Sigmoid colon (tissue), 7 donors: ENCODE data around the gene DPPA2. TPM values are rescaled to one million over a fixed set of nuclear protein-coding genes. Genes with fewer than 3 reads are reported as not detected.

Experiments used
- DNase-seq: peaks from one replicate; pipeline ENCODE4 v3.0.0-alpha.2; 2019
- H3K27ac ChIP-seq, 4 donors: fragments of 200-600 bp; sonication (generic); one replicate each; pipeline ENCODE4 v1.5.1; 2016 to 2019; ENCODE audit warnings: mild to moderate bottlenecking in 1 of 4
- H3K27me3 ChIP-seq, 3 donors: fragments of 200-600 bp; sonication (generic); one replicate each; pipeline ENCODE4 v1.5.1; 2019; ENCODE audit warnings: mild to moderate bottlenecking in 1 of 3
- H3K36me3 ChIP-seq, 4 donors: fragments of 200-600 bp; sonication (generic); one replicate each; pipeline ENCODE4 v1.5.1; 2016 to 2019
- H3K4me1 ChIP-seq, 4 donors: fragments of 200-600 bp; sonication (generic); one replicate each; pipeline ENCODE4 v1.5.1; 2017 to 2019
- H3K4me3 ChIP-seq, 4 donors: fragments of 200-600 bp; sonication (generic); one replicate each; pipeline ENCODE4 v1.5.1; 2017 to 2019; ENCODE audit warnings: mild to moderate bottlenecking in 2 of 4, moderate library complexity in 1 of 4
- H3K9me3 ChIP-seq, 4 donors: fragments of 200-600 bp in 3 of 4; sonication (generic) in 3 of 4; one replicate each; pipeline versions ENCODE4 v1.5.1 to v1.6.1; 2013 to 2019
- EP300 ChIP-seq, 4 donors: sonication (generic); formaldehyde crosslinking; IDR thresholded peaks; one replicate each; pipeline ENCODE4 v1.6.1; 2017; ENCODE audit warnings: antibody characterized with exemption in 4 of 4
- POLR2A ChIP-seq, 2 donors: fragments of 450-650 bp; IDR thresholded peaks; one replicate each; pipeline ENCODE4 v1.6.1; 2016; ENCODE audit warnings: antibody characterized with exemption in 2 of 2, mild to moderate bottlenecking in 2 of 2, moderate library complexity in 2 of 2
- POLR2AphosphoS5 ChIP-seq, 4 donors: sonication (generic); formaldehyde crosslinking; IDR thresholded peaks; one replicate each; pipeline ENCODE4 v1.6.1; 2017; ENCODE audit warnings: antibody characterized with exemption in 4 of 4
- WGBS, 2 donors: extraction: QIAGEN DNeasy Blood & Tissue Kit; methylation state at CpG; one replicate each; pipeline ENCODE4 v1.1.7; 2013; 5-methylcytosine and 5-hydroxymethylcytosine counted together
- intact Hi-C: fragments of 100-400 bp; cut with DNase I; formaldehyde crosslinking; loops from one replicate; pipeline ENCODE4 v1.15.1; 2023
- polyA plus RNA-seq, 3 donors: library from polyadenylated mRNA; stranded (reverse); fragments of 200-250 nt; gene quantifications; one replicate each; pipeline ENCODE4 v1.2.3, GENCODE V29; 2013
- total RNA-seq, 4 donors: library from RNA; depleted of rRNA; stranded (reverse); fragments of >200 nt; gene quantifications; one replicate each; pipeline ENCODE4 v1.1.0, GENCODE V29; 2016
- TF ChIP-seq, protein P1 (sequence below), 4 experiments: fragments of 450-650 bp in 3 of 4; fragments of 200-600 bp in 1 of 4; IDR thresholded peaks; one replicate each; pipeline ENCODE4 v1.5.1; 2016 to 2019; ENCODE audit warnings: antibody characterized with exemption in 4 of 4, mild to moderate bottlenecking in 3 of 4, moderate library complexity in 2 of 4
- donor health status: healthy with polysubstance abuse.
- donor health status: Bipolar disorder and iron deficiency.
- donor health status: healthy.

The DPPA2 gene
- total and polyA plus RNA-seq, 7 donors, result not detected

DNA sequence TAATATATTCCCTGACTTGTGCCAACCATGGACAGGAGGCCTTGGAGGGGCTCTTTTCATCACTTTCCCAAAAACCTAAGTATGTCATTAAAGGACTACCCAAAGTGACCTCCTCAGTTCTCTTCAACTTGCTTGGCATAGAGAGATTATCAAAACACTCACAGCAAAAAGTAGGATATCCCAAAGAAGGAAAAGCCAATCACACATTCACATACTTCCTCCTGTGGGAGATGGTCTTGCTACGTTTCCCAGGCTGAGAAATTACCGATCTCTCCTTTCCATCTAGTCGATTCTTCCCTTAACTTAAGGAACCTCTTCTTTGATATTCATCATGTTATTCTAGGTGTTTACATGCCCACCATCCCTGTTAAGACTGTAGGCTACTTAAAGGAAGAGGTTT, 11.9 kb upstream of the DPPA2 start:
- WGBS, 2 donors, result 88 to 89% methylated on average over 3 of the region's 3 CpGs
- no peak for TF ChIP-seq POLR2A (IDR thresholded peaks at IDR 0.05)
- TF ChIP-seq, protein P1, sequence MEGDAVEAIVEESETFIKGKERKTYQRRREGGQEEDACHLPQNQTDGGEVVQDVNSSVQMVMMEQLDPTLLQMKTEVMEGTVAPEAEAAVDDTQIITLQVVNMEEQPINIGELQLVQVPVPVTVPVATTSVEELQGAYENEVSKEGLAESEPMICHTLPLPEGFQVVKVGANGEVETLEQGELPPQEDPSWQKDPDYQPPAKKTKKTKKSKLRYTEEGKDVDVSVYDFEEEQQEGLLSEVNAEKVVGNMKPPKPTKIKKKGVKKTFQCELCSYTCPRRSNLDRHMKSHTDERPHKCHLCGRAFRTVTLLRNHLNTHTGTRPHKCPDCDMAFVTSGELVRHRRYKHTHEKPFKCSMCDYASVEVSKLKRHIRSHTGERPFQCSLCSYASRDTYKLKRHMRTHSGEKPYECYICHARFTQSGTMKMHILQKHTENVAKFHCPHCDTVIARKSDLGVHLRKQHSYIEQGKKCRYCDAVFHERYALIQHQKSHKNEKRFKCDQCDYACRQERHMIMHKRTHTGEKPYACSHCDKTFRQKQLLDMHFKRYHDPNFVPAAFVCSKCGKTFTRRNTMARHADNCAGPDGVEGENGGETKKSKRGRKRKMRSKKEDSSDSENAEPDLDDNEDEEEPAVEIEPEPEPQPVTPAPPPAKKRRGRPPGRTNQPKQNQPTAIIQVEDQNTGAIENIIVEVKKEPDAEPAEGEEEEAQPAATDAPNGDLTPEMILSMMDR (IDR thresholded peaks at IDR 0.05), result no peak

DNA sequence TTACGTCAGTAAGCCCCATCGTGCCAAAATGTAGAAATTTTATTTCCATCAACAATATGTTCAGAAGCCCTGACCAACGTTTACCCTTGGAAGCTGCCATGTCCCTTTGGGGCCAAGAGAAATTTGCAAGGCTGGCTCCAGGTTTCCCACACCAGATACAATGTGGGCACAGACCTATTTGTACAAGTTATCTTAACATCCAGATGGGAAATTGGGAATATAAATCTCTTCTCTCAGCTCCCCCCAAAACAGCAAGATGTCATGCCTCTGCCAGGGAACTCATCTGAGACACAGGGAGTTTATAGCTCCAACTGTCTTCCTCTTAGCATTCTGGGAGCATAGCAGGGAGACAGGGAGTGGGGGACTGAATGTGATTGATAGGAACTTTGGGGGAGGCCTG, 9.3 kb upstream of the DPPA2 start:
- Histone ChIP-seq H3K27ac (no peak overlapping the region), H3K27me3 (no peaks in the 10 kb centered on the region), H3K4me3 (no peak overlapping the region), H3K36me3 (no peaks in the 10 kb centered on the region), H3K9me3 (no peaks in the 10 kb centered on the region), H3K4me1 (no peaks in the 10 kb centered on the region)
- WGBS, 2 donors, result 77 to 81% methylated on average over 3 of the region's 3 CpGs
- DNase-seq, result no peak
- intact Hi-C loops, result no loop called here
- TF ChIP-seq POLR2A (IDR thresholded peaks at IDR 0.05), result no peak
- TF ChIP-seq EP300 (IDR thresholded peaks at IDR 0.05), result no peak
- no peak for TF ChIP-seq POLR2AphosphoS5 (IDR thresholded peaks at IDR 0.05)
- TF ChIP-seq, protein P1 (IDR thresholded peaks at IDR 0.05), result no peak

More for the DNA sequence above, 11.9 kb upstream of the DPPA2 start:
- Histone ChIP-seq H3K9me3 (no peaks in the 10 kb centered on the region), H3K4me1 (no peaks in the 10 kb centered on the region), H3K27me3 (no peaks in the 10 kb centered on the region), H3K4me3 (no peak overlapping the region), H3K27ac (no peak overlapping the region), H3K36me3 (no peaks in the 10 kb centered on the region)
- DNase-seq, result no peak
- intact Hi-C loops, result no loop called here

DNA sequence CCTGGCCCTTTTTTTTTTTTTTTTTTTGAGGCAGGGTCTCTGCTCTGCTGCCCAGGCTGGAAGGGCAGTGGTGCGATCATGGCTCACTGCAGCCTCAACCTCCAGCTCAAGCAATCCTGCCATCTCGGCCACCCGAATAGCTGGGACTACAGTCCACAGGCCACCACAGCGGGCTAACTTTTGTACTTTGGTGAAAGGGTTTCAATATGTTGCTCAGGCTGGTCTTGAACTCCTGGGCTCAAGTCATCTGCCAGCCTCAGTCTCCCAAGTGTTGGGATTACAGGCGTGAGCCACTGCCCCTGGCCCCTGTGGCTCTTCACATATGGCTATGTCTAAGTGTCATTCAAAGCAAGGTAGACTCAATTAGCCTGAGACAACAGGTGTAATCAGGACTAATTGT, 8.8 kb upstream of the DPPA2 start:
- Histone ChIP-seq H3K4me3 (no peak overlapping the region), H3K27ac (no peak overlapping the region), H3K9me3 (no peaks in the 10 kb centered on the region), H3K27me3 (no peaks in the 10 kb centered on the region), H3K4me1 (no peaks in the 10 kb centered on the region), H3K36me3 (no peaks in the 10 kb centered on the region)
- TF ChIP-seq POLR2A (IDR thresholded peaks at IDR 0.05) (no peak), EP300 (IDR thresholded peaks at IDR 0.05) (no peak), POLR2AphosphoS5 (IDR thresholded peaks at IDR 0.05) (no peak)
- TF ChIP-seq, protein P1 (IDR thresholded peaks at IDR 0.05), result no peak
- 93 to 96% methylated on average over 5 of the region's 5 CpGs for WGBS, 2 donors
- DNase-seq, result no peak
- intact Hi-C loops, result no loop called here

DNA sequence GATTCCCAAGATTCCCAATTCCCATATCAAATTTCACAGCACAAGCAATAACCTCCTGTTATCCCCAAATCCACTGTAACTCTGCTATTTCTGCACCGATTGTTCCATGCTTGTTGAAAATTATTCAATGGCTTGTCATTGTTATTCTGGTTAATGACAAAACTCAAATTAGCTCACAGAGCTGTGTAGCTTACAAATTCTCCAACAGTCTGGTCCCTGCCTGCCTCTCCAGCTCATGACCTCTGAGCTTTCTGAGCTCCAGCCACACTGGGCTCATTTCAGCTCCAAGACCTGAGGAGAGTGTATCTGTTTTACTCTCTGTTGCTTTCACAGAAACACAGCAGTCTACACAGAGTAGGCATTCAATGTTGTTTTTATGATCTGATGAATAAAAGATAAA, 3.3 kb downstream of the DPPA2 start:
- 69 to 90% methylated on average over 1 of the region's 1 CpG for WGBS, 2 donors
- intact Hi-C loops, result no loop called here

DNA sequence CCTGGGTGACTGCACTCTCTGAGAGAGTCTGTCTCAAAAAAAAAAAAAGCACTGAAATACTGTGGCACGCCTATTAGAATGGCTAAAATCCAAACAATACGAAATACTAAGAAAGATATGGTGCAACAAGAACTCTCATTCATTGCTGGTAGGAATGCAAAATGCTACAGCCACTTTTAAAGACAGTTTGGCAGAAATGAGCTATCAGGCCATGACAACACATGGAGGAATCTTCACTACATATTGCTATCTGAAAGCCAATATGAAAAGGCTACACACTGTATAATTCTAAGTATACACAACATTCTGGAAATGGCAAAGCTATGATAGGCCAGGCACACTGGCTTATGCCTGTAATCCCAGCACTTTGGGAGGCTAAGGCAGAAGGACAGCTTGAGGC, 18.8 kb downstream of the DPPA2 start:
- H3K4me3 ChIP-seq, result no peak overlapping the region
- WGBS, 2 donors, result 76 to 83% methylated on average over 2 of the region's 2 CpGs
- H3K36me3 ChIP-seq, result no peaks in the 10 kb centered on the region
- DNase-seq, result no peak
- no peak overlapping the region for H3K27ac ChIP-seq
- TF ChIP-seq EP300 (IDR thresholded peaks at IDR 0.05) (no peak), POLR2A (IDR thresholded peaks at IDR 0.05) (no peak), POLR2AphosphoS5 (IDR thresholded peaks at IDR 0.05) (no peak)
- TF ChIP-seq, protein P1 (IDR thresholded peaks at IDR 0.05), result no peak
- no peaks in the 10 kb centered on the region for H3K9me3 ChIP-seq
- intact Hi-C loops, result no loop called here
- H3K27me3 ChIP-seq, result no peaks in the 10 kb centered on the region
- H3K4me1 ChIP-seq, result no peaks in the 10 kb centered on the region

More for the DNA sequence above, 3.3 kb downstream of the DPPA2 start:
- Histone ChIP-seq H3K27ac (no peak overlapping the region), H3K36me3 (no peaks in the 10 kb centered on the region), H3K27me3 (no peaks in the 10 kb centered on the region), H3K9me3 (no peaks in the 10 kb centered on the region), H3K4me3 (no peak overlapping the region), H3K4me1 (no peaks in the 10 kb centered on the region)
- TF ChIP-seq, protein P1 (IDR thresholded peaks at IDR 0.05), result no peak
- DNase-seq, result no peak
